Fibroblast of mammary gland (primary cell): ENCODE measurements around the gene LAMTOR5.
A peak's percentile ranks its signal among the peaks of the same experiment; 100 is the strongest.
"Not testable (repeated sequence)": the region's sequence is repeated elsewhere in the genome, so short reads cannot be mapped to it uniquely, and the experiment has no call there.

Source experiments
- DNase-seq: peaks from one replicate; pipeline ENCODE4 v3.0.0-alpha.2; 2010; ENCODE audit warnings: low read depth
- H3K4me3 ChIP-seq: 2 replicates; pipeline ENCODE4 v1.5.1; 2011; ENCODE audit warnings: low read depth, mild to moderate bottlenecking, low read length, moderate library complexity; ENCODE audit not compliant: control insufficient read depth
- CTCF ChIP-seq: conservative IDR thresholded peaks from 2 replicates; pipeline ENCODE4 v1.5.1; 2011; ENCODE audit warnings: low read depth, low read length, inconsistent platforms; ENCODE audit not compliant: control insufficient read depth, insufficient read depth

The LAMTOR5 gene

GRCh38 chr1:110404401-110404800 is 3.1 kb downstream of the LAMTOR5 start:
- TF ChIP-seq CTCF = no peak
- H3K4me3 ChIP-seq = no peak overlapping the region
- DNase-seq = no peak

- H3K4me3 ChIP-seq = no peak overlapping the region
- DNase-seq = no peak
- TF ChIP-seq CTCF = no peak
Observed at GRCh38 chr1:110403805-110404204, 3.7 kb downstream of the LAMTOR5 start.

GRCh38 chr1:110396259-110396958 is 11.1 kb downstream of the LAMTOR5 start:
- DNase-seq, H3K4me3 ChIP-seq: not testable (repeated sequence)

- DNase-seq = no peak
- no peak for TF ChIP-seq CTCF
- H3K4me3 ChIP-seq = no peak overlapping the region
Observed at GRCh38 chr1:110394493-110394820, 13.0 kb downstream of the LAMTOR5 start.

GRCh38 chr1:110393691-110394492 is 13.6 kb downstream of the LAMTOR5 start:
- DNase-seq = peak; percentile 85
- no peak for TF ChIP-seq CTCF
- no peak overlapping the region for H3K4me3 ChIP-seq

GRCh38 chr1:110393286-110393685 is 14.2 kb downstream of the LAMTOR5 start:
- no peak for TF ChIP-seq CTCF
- DNase-seq = no peak

GRCh38 chr1:110390692-110391245 is 16.7 kb downstream of the LAMTOR5 start, which contains the start of gene SLC16A4:
SLC16A4 (minus strand) TSS chr1:110391026; CDS start chr1:110389323, 1,703 bp downstream.
- DNase-seq = peak; percentile 64
- peak within 1 kb of the TSS; percentile 27 for H3K4me3 ChIP-seq
- no peak for TF ChIP-seq CTCF

More at GRCh38 chr1:110393286-110393685, 14.2 kb downstream of the LAMTOR5 start:
- no peak overlapping the region for H3K4me3 ChIP-seq
